Ishikawa (cell line): ENCODE measurements around the gene PRR23B.

Experiments
- EP300 ChIP-seq: IDR thresholded peaks from 2 replicates; pipeline ENCODE4 v1.6.1; 2012; ENCODE audit warnings: borderline replicate concordance
- FOXM1 ChIP-seq: IDR thresholded peaks from 2 replicates; pipeline ENCODE4 v1.6.1; 2012; ENCODE audit warnings: low read depth, borderline replicate concordance
- TAF1 ChIP-seq: IDR thresholded peaks from 2 replicates; pipeline ENCODE4 v1.6.1; 2012; ENCODE audit warnings: low read depth, mild to moderate bottlenecking
- TCF12 ChIP-seq: IDR thresholded peaks from 2 replicates; pipeline ENCODE4 v1.6.1; 2012; ENCODE audit warnings: low read depth
- ZBTB7A ChIP-seq: IDR thresholded peaks from 2 replicates; pipeline ENCODE4 v1.6.1; 2012; ENCODE audit warnings: low read depth

- TF ChIP-seq TCF12 (no peak), TAF1 (no peak), FOXM1 (no peak), EP300 (no peak), ZBTB7A (no peak)
Observed at GRCh38 chr3:139005356-139005993, 15.3 kb downstream of the PRR23B start.
